Retinal pigment epithelial cell (primary cell): ENCODE results near the gene U2AF2.

ENCODE experiments used
- DNase-seq: peaks from one replicate; pipeline ENCODE4 v3.0.0-alpha.2; 2010; ENCODE audit warnings: low read depth
- H3K4me3 ChIP-seq: 2 replicates; pipeline ENCODE4 v1.5.1; 2011; ENCODE audit warnings: mild to moderate bottlenecking, low read length, control low read depth, moderate library complexity
- CTCF ChIP-seq: conservative IDR thresholded peaks from 2 replicates; pipeline ENCODE4 v1.5.1; 2011; ENCODE audit warnings: low read depth, low read length, control low read depth, inconsistent platforms

U2AF2 gene

DNA sequence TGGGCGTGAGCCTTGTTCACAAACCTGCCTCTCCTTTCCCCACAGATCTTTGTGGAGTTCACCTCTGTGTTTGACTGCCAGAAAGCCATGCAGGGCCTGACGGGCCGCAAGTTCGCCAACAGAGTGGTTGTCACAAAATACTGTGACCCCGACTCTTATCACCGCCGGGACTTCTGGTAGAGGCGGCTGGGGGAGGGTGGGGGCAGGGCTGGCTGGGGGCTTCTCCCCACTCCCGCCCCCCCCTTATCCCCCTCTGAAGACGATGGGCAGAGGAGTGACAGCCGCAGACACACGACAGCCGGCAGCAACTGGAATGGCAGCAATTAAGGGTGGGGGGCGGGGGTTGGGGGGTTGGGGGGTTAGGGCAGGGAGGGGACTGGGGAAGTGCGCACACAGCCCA is 19.1 kb downstream of the U2AF2 start:
- TF ChIP-seq CTCF, result no peak
- DNase-seq, result no peak
- no peak overlapping the region for H3K4me3 ChIP-seq

- H3K4me3 ChIP-seq, result peak overlapping the region; percentile 88
- no peak for DNase-seq
- no peak for TF ChIP-seq CTCF
These were observed 19.6 kb downstream of the U2AF2 start for GRCh38 chr19:55674459-55674840.

DNA sequence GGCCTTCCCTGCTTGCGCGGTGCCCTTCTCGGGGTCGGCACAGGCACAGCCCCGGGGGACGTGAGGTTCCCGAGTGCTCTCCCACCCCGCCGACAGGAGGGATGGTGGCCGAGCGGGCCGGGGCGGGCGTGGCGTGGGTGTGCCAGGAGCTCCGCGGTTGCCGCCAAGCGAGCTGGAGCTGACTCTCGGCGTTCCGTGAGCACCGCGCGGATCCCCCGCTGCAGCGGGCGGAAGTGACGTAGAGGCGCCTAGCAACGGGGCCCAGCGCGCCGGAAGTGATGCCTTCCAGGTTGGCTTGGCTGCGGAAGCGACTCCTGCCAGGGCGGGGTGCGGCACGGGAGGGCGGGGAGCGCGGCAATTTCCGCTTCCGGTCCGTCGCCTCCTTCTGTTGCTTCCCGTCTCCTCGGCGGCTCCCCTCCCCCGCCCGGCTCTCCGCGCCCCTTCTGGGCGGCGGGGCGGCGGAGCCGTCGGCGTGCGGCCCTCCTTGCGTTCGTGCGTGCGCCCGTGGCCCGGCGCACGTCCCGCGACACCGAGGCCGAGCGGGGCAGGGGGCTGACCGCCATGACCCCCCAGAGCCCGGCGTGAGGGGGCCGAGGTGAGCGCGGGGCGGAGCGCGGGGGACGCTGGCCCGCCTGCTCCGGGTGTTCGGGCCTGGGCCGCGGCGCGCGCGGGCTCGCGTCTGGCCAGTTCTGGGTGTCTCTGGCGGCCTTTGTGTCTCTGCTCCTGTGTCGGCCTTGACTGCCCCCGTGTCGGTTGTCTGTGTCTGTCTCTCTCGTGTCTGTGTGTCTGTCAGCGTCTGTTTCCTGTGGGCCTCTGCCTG is 20.2 kb downstream of the U2AF2 start, which contains the start of gene EPN1:
Gene EPN1 (plus strand): TSS at position 386 of the 820 bp plus-strand sequence. CDS start 3,402 bp downstream, outside the sequence.
- peak within 1 kb of the TSS; percentile 88 for H3K4me3 ChIP-seq
- peak; percentile 85 for DNase-seq
- no peak for TF ChIP-seq CTCF

DNA sequence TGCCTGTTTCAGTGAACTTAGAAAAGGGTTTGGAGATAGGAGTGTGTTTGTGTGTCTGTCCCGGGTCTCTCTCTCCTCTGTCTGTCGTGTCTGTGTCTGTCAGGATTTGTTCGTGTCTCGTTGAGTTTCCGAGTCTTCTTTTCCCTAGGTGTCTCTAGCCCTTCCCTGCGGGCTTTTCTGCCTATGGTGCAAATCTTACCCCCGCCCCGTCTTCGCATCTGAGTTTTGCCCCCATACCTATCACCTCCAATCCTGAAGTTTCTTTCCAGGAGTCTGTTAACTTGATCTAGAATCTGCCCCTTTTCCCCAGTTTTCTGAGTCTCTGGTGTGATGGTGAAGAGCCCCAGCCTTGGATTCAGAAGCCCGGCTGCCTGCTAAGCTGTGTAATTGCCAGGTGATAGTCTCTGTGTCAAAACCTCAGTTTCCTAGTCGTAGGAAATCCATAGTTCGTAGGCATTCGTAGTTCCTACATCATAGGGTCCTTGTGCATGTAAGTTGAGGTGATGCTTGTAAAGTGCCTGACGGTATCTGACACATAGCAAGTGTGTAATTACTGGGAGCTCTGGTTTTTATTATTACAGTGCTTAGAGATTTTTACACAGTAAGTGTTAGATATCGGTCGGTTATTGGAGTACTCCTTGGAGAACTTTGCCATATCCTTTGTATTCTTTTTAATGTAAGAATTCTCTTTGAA is 21.0 kb downstream of the U2AF2 start:
- H3K4me3 ChIP-seq, result peak overlapping the region; percentile 88
- DNase-seq, result no peak
- no peak for TF ChIP-seq CTCF

GRCh38 chr19:55676383-55676782 is 21.5 kb downstream of the U2AF2 start:
- no peak for TF ChIP-seq CTCF
- no peak for DNase-seq
- peak overlapping the region; percentile 88 for H3K4me3 ChIP-seq

DNA sequence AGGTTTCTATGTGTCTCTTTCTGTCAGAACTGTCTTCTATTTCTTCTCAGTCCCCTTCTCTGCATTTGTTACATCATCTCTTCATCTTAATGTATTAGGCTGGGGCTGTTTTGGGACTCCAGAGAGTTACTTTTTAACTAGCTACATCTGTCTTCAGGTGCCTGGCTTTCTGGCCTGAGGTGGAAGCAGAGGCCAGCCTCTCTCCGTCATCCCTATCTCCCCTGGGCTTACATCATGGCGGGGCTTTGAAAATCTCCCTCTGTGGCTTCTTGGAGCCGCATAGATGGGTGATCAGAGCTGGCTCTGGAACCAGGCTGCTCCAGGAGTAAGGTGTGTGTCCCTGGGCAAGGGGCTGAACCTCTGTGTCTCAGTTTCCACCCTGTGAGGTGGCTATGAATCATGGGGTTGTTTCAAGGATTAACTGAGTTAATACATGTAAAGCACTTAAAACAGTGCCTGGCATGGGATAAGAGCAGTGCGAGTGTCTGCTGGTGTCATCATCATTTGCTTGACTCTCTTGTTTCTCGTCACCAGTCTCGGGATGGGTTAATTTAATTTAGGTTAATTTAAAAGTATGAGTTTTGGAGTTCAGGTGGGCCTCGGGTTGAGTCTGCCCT is 22.2 kb downstream of the U2AF2 start:
- no peak for TF ChIP-seq CTCF
- H3K4me3 ChIP-seq, result no peak overlapping the region
- no peak for DNase-seq
